Fibroblast of the aortic adventitia (primary cell): ENCODE results near the gene ID3. TPM values are rescaled to one million over a fixed set of nuclear protein-coding genes. Genes with fewer than 3 reads are reported as not detected.
"Not testable (repeated sequence)": the region's sequence is repeated elsewhere in the genome, so short reads cannot be mapped to it uniquely, and the experiment has no call there.

Experiments
- DNase-seq: peaks from one replicate; pipeline ENCODE4 v3.0.0-alpha.2; 2010; ENCODE audit warnings: low read depth
- H3K4me3 ChIP-seq: 2 replicates; pipeline ENCODE4 v1.5.1; 2011; ENCODE audit warnings: low read depth, mild to moderate bottlenecking, control low read depth, low read length, moderate library complexity
- total RNA-seq: library from RNA; depleted of rRNA; stranded (reverse); fragments of >200 nt; gene quantifications from 2 replicates; pipeline ENCODE4 v1.2.3, GENCODE V29; 2012; ENCODE audit warnings: low replicate concordance
- TF ChIP-seq, protein P1 (sequence below): IDR thresholded peaks from 2 replicates; pipeline ENCODE4 v1.5.1; 2011; ENCODE audit warnings: mild to moderate bottlenecking, low read length, control low read depth, inconsistent platforms; ENCODE audit not compliant: insufficient read depth

ID3 gene
- total RNA-seq, 1 donor, result 51.8 TPM

DNA sequence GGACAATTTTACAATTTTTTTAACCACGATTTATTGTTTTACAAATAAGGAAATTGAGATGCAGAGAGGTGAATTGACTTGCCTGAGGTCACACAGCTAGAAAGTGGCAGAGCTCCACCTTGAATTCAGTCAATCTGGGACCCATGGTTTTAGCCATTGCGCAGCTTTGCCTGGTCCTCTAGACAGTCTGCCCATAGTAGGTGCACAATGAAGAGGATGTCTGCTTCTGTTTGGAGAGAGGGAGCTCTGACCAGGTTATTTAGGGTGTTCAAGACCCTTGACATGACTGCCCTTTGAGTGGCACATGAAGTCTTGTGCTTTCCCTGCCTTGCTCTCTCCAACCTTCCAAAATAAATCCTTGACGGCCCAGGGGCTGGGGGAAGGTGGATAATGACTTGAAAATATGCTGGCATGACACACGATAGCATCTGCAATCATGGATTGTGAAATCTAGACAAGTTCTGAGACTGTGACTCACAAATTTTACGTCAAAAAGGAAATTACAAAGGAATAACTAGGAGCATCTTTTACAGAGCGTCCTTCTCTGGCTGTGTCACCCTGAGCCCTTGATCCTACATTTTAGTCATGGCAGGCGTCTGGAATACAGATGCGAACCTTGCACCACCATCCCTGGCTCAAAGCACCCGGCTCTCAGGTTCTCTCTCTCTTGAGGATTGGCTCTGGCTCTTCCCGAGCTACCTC, 26.2 kb upstream of the ID3 start:
- no peak overlapping the region for H3K4me3 ChIP-seq
- DNase-seq, result peak; percentile 97
- TF ChIP-seq, protein P1, sequence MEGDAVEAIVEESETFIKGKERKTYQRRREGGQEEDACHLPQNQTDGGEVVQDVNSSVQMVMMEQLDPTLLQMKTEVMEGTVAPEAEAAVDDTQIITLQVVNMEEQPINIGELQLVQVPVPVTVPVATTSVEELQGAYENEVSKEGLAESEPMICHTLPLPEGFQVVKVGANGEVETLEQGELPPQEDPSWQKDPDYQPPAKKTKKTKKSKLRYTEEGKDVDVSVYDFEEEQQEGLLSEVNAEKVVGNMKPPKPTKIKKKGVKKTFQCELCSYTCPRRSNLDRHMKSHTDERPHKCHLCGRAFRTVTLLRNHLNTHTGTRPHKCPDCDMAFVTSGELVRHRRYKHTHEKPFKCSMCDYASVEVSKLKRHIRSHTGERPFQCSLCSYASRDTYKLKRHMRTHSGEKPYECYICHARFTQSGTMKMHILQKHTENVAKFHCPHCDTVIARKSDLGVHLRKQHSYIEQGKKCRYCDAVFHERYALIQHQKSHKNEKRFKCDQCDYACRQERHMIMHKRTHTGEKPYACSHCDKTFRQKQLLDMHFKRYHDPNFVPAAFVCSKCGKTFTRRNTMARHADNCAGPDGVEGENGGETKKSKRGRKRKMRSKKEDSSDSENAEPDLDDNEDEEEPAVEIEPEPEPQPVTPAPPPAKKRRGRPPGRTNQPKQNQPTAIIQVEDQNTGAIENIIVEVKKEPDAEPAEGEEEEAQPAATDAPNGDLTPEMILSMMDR, result no peak

DNA sequence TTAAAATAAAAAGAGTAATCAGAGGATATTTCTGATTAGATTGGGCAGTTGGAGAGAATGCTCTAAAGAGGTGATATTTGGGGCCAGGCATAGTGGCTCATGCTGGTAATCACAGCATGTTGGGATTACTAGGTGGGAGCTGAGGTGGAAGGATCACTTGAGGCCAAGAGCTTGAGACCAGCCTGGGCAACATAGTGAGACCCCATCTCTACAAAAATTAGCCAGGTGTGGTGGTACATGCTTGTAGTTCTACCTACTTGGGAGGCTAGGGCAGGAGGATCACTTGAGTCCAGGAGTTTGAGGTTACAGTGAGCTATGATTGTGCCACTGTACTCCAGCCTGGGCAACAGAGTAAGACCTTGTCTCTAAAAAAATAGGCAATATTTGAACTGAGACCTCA, 24.4 kb upstream of the ID3 start:
- not testable (repeated sequence) for DNase-seq, H3K4me3 ChIP-seq

DNA sequence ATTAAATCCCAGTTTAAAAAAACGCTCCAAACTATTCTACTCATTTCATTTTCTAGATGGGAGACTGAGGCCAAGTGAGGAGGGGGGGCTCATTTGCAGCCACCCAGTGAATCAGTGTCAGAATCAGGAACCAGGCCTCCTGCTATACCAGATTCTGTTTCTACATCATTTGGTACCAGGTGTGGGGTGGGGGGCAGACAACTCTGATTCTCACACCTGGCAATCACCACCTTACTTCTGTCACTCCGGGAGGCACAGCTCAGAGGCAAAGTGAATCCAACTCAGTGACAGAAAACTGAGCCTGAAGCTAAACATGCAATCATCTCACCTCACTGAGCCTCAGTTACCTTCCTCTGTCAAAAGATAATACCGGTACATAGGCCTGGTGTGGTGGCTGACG, 23.5 kb upstream of the ID3 start:
- no peak for DNase-seq
- TF ChIP-seq, protein P1, result no peak
- no peak overlapping the region for H3K4me3 ChIP-seq

DNA sequence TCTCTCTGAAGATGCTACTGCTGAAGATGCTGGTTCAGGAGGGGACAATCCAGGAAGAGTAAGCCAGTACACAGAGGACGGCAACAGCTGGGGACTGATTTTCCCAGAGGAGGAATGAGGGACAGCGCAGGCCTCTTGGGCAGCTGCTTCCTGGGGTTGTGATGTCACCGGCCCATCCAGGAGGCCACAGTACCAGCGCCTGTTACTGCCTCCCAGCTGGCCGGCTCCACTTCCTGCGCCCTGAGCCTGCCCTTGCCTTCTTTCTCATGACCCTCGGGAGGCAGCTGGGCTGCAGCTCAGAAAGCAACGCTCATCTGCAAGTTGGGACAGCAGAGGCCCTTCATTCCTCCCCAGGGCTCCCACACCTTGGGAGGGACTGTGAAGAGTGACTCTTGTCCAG, 21.9 kb upstream of the ID3 start:
- no peak for DNase-seq
- no peak overlapping the region for H3K4me3 ChIP-seq
- TF ChIP-seq, protein P1, result no peak

DNA sequence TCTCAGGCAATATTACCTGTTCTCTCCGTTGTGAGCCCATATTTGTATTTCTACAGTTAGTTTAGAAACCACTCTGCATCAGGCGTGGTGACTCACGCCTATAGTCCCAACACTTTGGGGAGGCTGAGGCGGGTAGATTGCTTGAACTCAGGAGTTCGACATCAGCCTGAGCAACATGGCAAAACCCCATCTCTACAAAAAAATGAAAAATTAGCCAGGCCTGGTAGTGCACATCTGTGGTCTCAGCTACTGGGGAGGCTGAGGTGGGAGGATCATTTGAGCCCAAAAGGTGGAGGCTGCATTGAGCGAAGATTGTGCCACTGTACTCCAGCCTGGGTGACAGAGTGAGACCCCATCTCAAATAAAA, 19.7 kb upstream of the ID3 start:
- no peak for DNase-seq
- H3K4me3 ChIP-seq, result no peak overlapping the region
- TF ChIP-seq, protein P1, result no peak

DNA sequence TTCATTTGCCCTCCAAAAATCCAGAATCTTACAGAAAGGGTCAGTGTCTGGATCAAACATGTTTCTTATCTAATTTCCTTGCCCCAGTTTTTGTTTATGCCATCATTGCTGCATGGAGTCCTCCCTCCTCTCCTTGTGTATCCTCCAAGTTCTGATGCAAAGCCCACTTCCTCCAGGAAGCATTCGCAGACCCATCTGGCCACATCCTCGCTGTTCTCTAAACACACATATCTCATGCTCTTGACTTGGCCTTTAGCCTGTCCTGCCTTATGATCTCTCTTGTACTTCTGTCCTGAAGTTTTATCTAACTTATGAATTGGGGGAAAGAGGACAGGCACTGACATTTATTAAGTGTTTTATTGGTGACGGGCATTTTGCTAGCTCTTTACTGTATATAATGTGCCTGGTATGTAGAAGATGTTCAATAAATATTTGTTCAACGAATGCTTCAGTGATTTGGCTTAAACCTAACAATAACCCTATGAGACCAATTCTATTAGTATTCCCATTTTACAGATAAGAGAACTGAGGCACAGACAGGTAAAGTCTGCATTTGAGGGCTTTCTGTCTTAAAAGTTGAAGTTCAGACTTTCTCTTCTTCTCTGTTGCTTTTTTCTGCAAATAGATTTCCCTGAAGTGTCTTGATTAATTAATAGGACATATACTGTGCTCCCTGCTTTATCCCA, 19.2 kb upstream of the ID3 start:
- no peak for DNase-seq
- no peak overlapping the region for H3K4me3 ChIP-seq
- TF ChIP-seq, protein P1, result no peak

DNA sequence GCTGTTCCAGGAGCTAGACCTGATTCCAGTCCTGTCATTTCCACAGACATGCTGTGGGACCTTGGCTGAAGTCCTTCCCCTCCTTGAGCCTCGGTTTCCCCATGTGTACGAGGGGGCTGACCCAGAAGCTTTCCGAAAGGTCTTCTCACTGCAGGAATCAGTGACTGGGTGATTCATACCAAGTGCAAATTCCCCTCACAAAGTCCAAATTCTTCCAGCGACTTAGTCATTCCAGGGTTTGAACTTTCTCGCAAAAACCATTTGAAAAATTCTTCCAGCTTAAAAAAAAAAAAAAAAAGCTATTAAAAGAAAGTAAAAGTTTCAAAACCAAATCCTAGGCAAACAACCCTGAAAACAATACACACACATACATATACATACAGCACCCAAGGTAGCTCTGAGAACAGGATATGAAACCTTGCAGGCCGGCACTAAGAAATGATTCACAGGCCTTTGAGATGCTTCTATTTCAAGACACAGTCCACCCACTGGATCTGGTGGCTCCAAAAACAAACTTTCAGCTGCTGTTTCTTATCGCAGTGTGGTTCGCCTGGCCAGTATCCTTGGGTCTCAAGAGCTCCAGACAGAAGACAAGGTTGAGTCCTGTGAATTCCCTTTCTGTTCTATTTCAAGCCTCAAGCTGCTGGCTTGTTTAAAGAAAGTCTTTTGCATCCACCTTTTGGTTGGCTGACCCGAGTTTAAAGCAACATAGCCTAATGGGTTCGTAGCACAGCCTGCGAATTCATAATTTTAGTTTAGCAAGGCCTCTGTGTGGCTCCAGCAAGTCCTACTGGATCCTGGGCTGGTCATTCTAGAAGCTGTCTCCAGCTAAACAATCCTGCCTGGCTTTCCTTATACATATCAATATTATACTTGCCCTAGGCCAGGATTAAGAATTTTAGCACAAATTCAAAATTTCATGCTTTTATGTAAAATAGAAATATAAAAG, 18.0 kb upstream of the ID3 start:
- TF ChIP-seq, protein P1, result no peak
- DNase-seq, result peak; percentile 97
- H3K4me3 ChIP-seq, result peak overlapping the region; percentile 60
